Stimulated activated CD8-positive, alpha-beta memory T cell treated with anti-CD3 and anti-CD28 coated beads, Interleukin-4, amount 100 ng/mL, for 1 hour (primary cell): ENCODE results near the gene PRELID3B.
"Not testable (repeated sequence)": the region's sequence is repeated elsewhere in the genome, so short reads cannot be mapped to it uniquely, and the experiment has no call there.

Experiments
- DNase-seq, 2 donors: peaks; one replicate each; pipeline ENCODE4 v3.0.0-alpha.2; 2020; ENCODE audit warnings: low read depth in 2 of 2, low spot score in 1 of 2

The PRELID3B gene

DNA sequence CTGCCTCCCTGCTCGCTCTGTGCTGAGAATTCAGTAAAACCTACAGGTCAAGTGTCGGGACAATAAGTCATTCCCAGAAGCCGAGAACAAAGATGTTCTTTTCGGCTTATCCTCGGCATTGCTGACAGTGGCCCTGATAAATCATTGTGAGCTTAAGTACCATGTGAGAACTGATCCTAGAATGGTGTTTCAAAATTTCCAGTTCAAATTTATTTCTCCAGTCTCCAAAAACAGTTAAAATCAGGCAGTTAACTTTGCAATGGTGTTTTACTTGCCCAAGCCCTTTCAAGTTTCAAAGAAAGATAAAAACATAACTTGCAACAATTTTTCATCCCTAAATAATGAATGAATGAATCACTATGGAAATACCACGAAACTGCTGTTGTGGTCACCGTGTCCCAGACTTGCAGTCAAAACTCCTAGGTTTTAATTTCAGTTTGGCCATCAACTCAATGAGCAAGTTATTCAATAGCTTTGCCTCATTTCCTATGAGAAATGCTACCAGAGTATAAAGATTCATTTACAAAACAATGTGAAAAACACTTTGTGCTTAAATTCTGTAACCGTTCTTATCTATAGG is 14.8 kb downstream of the PRELID3B start:
- no peak for DNase-seq

- DNase-seq = no peak
These were observed 15.5 kb downstream of the PRELID3B start for GRCh38 chr20:59026904-59027740.

DNA sequence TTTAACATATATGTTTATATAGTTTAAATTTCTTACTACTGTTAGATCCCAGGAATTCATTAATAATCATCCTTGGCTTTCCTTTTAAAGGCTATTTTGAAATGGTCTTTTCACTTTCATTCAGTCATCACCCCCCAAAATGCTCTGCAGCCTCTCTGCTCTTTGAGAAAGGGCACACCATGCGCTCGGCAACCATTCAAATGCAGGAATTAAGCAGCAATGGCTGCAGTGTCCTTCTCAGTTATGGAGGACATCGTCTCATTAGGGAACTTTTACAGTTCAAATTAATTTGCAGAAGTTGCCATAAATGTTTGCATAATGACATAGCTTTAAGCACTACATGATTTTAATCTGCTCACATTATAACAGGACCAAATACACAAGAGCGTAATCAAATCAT is 17.1 kb downstream of the PRELID3B start:
- DNase-seq = no peak

DNA sequence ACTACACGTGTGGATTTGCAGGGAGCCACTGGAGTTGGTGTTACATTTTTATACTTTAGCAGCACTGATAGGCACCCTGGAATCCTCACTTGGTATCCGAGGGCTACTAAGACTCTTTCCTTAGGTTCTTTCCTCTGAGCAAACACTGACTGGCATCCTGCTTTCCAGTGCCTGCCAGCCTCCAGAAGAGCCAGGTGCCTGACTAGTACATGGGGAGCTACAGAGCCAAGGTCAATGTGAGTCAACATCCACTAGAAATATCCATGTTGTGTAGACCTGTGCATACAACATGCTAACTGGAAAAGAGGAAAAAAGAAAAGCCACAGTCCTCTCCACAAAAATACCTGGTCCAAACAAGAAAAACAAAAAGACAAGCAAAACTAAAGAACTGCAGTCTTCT is 17.5 kb downstream of the PRELID3B start:
- DNase-seq = no peak

- DNase-seq = no peak
These were observed 18.5 kb downstream of the PRELID3B start for GRCh38 chr20:59024111-59024530.

DNA sequence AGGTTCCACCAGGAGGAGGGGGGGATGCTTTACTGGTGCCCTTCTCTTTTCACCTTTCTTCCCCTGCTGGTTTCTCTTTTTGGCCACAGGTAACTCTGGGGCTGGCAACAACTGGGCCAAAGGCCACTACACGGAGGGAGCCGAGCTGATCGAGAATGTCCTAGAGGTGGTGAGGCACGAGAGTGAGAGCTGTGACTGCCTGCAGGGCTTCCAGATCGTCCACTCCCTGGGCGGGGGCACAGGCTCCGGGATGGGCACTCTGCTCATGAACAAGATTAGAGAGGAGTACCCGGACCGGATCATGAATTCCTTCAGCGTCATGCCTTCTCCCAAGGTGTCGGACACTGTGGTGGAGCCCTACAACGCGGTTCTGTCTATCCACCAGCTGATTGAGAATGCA is 19.0 kb downstream of the PRELID3B start:
- no peak for DNase-seq

DNA sequence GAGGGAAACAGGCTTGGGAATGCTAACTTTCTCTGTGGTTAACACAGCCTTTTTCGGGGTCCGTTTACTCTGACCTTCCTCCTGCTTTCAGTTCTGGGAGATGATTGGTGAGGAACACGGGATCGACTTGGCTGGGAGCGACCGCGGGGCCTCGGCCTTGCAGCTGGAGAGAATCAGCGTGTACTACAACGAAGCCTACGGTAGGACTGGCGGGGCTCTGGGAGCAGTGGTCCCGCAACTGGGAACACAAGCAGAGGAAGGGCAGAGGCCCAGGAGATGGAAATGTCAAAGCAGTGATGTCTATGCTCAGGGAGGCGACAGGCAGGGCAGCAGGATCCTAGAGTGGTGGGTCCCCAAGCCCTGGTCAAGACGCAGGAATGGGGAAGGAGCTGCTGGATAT is 19.8 kb downstream of the PRELID3B start:
- no peak for DNase-seq

DNA sequence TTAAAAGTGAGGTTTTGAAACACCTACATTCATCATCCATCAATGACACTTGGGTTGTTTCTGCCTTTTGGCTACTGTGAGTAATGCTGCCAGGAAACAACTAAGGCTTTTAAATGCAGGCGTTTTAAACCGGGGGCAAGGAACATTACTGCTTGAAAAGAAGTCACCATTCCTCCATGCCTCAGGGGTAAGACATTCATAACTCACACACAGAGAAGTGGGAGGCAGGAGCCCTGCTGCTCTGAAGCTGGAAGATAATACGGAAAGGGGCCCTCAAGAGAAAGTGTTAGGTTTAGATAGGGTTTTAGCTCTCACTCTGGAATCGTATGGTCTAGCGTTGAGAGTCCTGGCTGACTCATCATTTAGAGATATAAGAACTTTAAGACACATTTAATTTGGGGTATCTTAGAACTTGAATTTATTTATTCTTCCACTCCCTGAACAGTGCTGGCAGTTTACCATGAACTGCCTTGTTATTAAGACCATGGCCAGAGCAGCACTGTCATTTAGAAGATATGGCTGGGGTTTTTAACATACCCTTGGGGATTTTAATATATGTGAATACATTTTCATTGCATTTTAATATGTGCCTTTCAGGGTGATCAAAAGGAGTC is 21.5 kb downstream of the PRELID3B start:
- DNase-seq = no peak

GRCh38 chr20:59019217-59019616 is 23.4 kb downstream of the PRELID3B start, which contains the start of gene TUBB1:
TSS of gene TUBB1 (plus strand) at chr20:59019429. CDS start at chr20:59019523, 94 bp downstream.
- DNase-seq = no peak

GRCh38 chr20:59018817-59019216 is 23.8 kb downstream of the PRELID3B start:
- DNase-seq = no peak

DNA sequence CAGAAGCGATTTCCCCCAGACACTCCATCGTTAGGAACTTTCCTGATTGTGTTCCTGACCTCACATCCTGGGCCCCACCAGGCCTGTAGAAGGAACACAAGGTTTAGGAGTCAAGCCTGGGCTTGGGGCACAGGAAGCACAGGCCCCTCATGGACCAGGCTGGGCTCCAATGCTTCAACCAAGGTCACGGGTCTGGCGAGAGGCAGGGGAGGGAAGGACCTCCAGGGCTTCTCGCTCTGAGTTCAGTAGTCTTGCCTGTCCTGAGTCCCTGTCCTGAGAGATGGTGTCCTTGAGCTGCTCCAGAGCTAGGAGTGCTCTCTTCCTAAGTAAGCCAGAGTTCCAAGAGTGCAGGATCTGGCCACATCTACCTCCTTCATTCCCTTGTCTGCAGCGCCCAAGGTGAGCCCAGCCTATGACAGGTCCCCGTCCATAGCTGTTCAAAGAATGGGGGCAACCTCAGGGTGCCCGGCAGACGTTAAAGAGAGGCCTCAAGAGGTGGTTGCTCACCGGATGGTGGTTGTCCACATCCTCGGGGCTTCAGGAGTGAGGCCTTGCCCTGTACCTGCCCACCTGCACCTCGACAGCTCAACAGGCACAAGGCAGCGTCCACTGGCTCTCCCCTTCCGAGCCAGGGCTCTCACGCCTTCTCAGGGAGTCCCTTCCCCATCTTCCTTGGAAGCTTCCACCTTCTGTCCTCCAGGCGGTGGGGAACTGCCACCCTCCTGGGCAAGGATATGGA is 24.9 kb downstream of the PRELID3B start:
- DNase-seq = no peak

- no peak for DNase-seq
These were observed 25.6 kb downstream of the PRELID3B start for GRCh38 chr20:59016795-59017492.

DNA sequence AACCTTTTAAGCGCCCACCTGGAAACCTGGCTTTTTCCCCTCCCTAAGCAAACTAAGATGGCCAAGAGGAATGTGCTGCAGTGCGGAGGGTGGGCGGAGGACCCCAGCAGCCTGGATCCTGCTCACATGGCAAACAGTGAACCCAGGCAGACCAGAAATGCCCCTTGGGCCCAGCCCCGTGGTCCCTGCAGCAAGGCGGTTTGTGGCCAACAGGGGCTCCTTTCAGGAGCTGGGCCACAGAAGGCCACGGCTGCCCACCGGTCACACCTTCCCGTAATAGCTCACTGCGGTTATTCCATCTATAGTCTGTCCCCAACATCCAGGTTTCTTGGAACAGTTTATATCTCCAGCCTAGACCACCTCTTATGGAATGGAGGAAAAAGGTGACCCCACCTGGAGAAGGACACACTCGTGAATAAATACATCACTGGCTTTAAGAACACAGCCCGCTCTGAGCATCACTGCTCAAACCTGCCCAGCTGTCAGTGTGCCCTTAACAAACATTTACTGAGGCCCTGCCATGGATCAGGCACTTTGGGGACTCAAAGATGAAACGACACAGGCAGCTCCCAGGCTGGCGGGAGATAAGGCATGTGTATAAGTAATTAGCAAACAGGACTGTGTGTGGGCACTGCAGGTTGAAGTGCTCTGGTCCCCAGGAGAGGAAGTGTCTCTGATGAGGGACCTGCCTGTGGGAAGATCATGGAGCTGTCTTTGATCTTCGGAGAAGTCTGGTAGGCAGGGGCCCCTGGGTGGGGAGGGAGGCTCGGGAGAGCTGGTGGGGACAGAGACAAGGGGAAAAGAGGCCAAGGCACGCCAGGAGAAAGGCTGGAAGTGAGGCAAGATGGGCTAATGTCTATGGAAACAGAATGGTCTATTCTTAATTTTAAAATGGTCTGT is 26.5 kb downstream of the PRELID3B start:
- DNase-seq = no peak

- no peak for DNase-seq
These were observed 27.2 kb downstream of the PRELID3B start for GRCh38 chr20:59015411-59015810.

GRCh38 chr20:59014680-59015389 is 27.8 kb downstream of the PRELID3B start:
- DNase-seq = no peak

DNA sequence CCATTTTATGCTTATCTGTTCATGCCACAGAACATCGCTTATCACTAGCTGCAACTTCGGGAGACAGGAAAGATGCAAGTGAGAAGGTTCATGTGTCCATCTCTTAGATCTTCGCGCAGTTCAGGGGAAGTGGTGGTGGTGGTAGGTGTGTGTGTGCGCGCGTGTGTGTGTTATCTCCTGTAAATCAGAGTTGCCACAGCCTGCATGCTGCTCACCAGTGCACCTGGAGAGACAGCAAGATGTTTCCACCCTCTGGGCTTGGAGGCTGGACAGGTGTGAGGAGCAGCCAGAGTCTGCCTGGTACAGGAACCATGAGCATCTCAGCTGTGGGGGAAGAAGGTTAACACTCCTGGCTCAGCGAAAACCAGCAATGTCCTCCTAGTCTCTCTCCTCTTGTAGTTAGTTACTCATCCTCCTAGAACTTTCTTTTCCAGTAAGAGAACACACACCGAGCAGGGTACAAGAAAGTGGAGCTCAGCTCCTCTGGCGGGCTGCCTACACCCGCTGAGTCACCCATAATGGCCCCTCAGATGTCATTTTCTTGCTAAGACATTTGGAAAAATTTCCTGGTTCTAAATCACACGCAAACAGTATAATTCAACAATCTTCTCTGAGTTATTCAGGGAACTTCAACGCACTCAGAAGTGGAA is 28.5 kb downstream of the PRELID3B start:
- DNase-seq = no peak

GRCh38 chr20:59013031-59013951 is 29.3 kb downstream of the PRELID3B start:
- no peak for DNase-seq

DNA sequence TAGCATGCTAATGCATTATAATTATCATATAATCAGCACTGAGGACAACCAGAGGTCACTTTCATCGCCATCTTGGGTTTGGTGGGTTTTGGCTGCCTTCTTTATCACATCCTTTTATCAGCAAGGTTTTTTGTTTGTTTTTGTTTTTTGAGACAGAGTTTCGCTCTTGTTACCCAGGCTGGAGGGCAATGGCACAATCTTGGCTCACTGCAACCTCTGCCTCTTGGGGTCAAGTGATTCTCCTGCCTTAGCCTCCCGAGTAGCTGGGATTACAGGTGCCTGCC is 30.8 kb downstream of the PRELID3B start:
- not testable (repeated sequence) for DNase-seq
